Keratinocyte (primary cell): ENCODE measurements around the gene MSANTD2. TPM values are rescaled to one million over a fixed set of nuclear protein-coding genes. Genes with fewer than 3 reads are reported as not detected.

ENCODE experiments used
- DNase-seq: peaks from one replicate; pipeline ENCODE4 v3.0.0-alpha.2; 2011; ENCODE audit warnings: low read depth, missing footprints, low spot score
- FAIRE-seq: peaks from 2 replicates; lab custom pipeline; 2011; peaks lifted over from hg19 to GRCh38; lab: Jason Lieb, UNC
- H2AFZ ChIP-seq: 2 replicates; pipeline ENCODE4 v1.6.0; 2012; ENCODE audit warnings: low read length, control low read depth, inconsistent platforms; ENCODE audit not compliant: control insufficient read depth
- H3K27ac ChIP-seq: 2 replicates; pipeline ENCODE4 v1.5.1; 2011; ENCODE audit warnings: low read length; ENCODE audit not compliant: control insufficient read depth, insufficient read depth
- H3K27me3 ChIP-seq: 3 replicates; pipeline ENCODE4 v1.6.0; 2011; ENCODE audit warnings: low read length; ENCODE audit not compliant: control insufficient read depth, insufficient read depth; ENCODE audit errors: extremely low read depth
- H3K36me3 ChIP-seq, 2 experiments: 2 replicates in 1 of 2; 3 replicates in 1 of 2; pipeline ENCODE4 v1.5.1; 2011; ENCODE audit warnings: low read length in 2 of 2, mild to moderate bottlenecking in 1 of 2; ENCODE audit not compliant: control insufficient read depth in 2 of 2, insufficient read depth in 2 of 2; ENCODE audit errors: extremely low read depth in 1 of 2
- H3K4me1 ChIP-seq: 3 replicates; pipeline ENCODE4 v1.5.1; 2011; ENCODE audit warnings: low read length; ENCODE audit not compliant: control insufficient read depth, insufficient read depth; ENCODE audit errors: extremely low read depth
- H3K4me2 ChIP-seq: 3 replicates; pipeline ENCODE4 v1.6.0; 2011; ENCODE audit warnings: low read depth, low read length; ENCODE audit not compliant: control insufficient read depth, insufficient read depth; ENCODE audit errors: extremely low read depth
- H3K4me3 ChIP-seq, 3 experiments: fragments of 200-600 bp in 1 of 3; sonication (generic) in 1 of 3; 2 replicates in 2 of 3; 3 replicates in 1 of 3; pipeline ENCODE4 v1.5.1; 2011 to 2016; ENCODE audit warnings: low read length in 3 of 3, mild to moderate bottlenecking in 3 of 3, control low read depth in 2 of 3, inconsistent platforms in 1 of 3, low read depth in 1 of 3, mixed read lengths in 1 of 3, mixed run types in 1 of 3, moderate library complexity in 1 of 3; ENCODE audit not compliant: control insufficient read depth in 2 of 3, insufficient read depth in 2 of 3; ENCODE audit errors: extremely low read depth in 1 of 3
- H3K79me2 ChIP-seq: 2 replicates; pipeline ENCODE4 v1.6.0; 2012; ENCODE audit warnings: low read length; ENCODE audit not compliant: control insufficient read depth, insufficient read depth
- H3K9ac ChIP-seq: 3 replicates; pipeline ENCODE4 v1.6.0; 2011; ENCODE audit warnings: low read length; ENCODE audit not compliant: control insufficient read depth, insufficient read depth; ENCODE audit errors: extremely low read depth
- H3K9me1 ChIP-seq: 3 replicates; pipeline ENCODE4 v1.6.0; 2011; ENCODE audit warnings: low read length; ENCODE audit not compliant: control insufficient read depth, insufficient read depth; ENCODE audit errors: extremely low read depth
- H3K9me3 ChIP-seq: 2 replicates; pipeline ENCODE4 v1.5.1; 2012; ENCODE audit warnings: low read depth, low read length; ENCODE audit not compliant: control insufficient read depth
- H4K20me1 ChIP-seq: 3 replicates; pipeline ENCODE4 v1.6.0; 2011; ENCODE audit warnings: low read length; ENCODE audit not compliant: control insufficient read depth, insufficient read depth; ENCODE audit errors: extremely low read depth
- CTCF ChIP-seq, 3 experiments: IDR thresholded peaks in 1 of 3; conservative IDR thresholded peaks in 1 of 3; optimal IDR thresholded peaks in 1 of 3; 2 replicates in 2 of 3; 3 replicates in 1 of 3; pipeline versions ENCODE3 to v1.5.1; 2011; ENCODE audit warnings: low read length in 3 of 3, mild to moderate bottlenecking in 3 of 3, moderate library complexity in 2 of 3, control low read depth in 1 of 3, inconsistent platforms in 1 of 3; ENCODE audit not compliant: insufficient read depth in 2 of 3; ENCODE audit errors: extremely low read depth in 1 of 3
- EZH2 ChIP-seq: IDR thresholded peaks from one replicate; pipeline ENCODE4 v1.6.1; 2012; ENCODE audit warnings: inconsistent platforms, mild to moderate bottlenecking, low read length, moderate library complexity
- dilution Hi-C: fragments of 300-500 bp; cut with MboI; formaldehyde crosslinking; loops from one replicate; pipeline ENCODE4 v1.7.0; 2020; ENCODE audit warnings: low sequenced_read_pairs; ENCODE audit not compliant: extremely low pct_ligation_motif_present
- polyA plus RNA-seq, 5 experiments: library from polyadenylated mRNA; depleted of rRNA in 3 of 5; stranded (reverse) in 3 of 5; stranded (forward) in 1 of 5; unstranded in 1 of 5; fragments of >200 nt; gene quantifications; 1 replicate in 1 of 5; 2 replicates in 3 of 5; 3 replicates in 1 of 5; pipeline versions ENCODE4 v1.2.1 to v1.2.3, GENCODE V29; 2011 to 2012; ENCODE audit warnings: missing spikeins in 2 of 5, low read depth in 1 of 5, low replicate concordance in 1 of 5

The MSANTD2 gene
- polyA plus RNA-seq, 1 donor (not counting 4 experiments of a cell fraction or from before 2014, with no cell fraction given), result 6.6 TPM

GRCh38 chr11:124717786-124718651 is 82.2 kb downstream of the MSANTD2 start:
- H3K27me3 ChIP-seq, result peaks cover 36% of the 10 kb centered on the region
- peak overlapping the region; percentile 50 for H3K27ac ChIP-seq
- peaks cover 32% of the 10 kb centered on the region for H3K4me1 ChIP-seq
- dilution Hi-C loops, result no loop called here
- no peaks in the 10 kb centered on the region for H3K79me2 ChIP-seq
- H3K36me3 ChIP-seq, result no peaks in the 10 kb centered on the region
- no peak for DNase-seq
- H3K9ac ChIP-seq, result peak overlapping the region; percentile 37
- peak overlapping the region in 2 of 3 experiments; percentile 56 to 60 for H3K4me3 ChIP-seq
- FAIRE-seq, result no peak
- no peaks in the 10 kb centered on the region for H3K9me3 ChIP-seq
- TF ChIP-seq EZH2 (peak; percentile 62), CTCF (optimal IDR thresholded peaks at IDR 0.05 in 1 of 3, IDR thresholded peaks at IDR 0.05 in 1 of 3, conservative IDR thresholded peaks at IDR 0.05 in 1 of 3; ENCODE audit: extremely low read depth in 1 of 3, insufficient read depth in 2 of 3, low read length in 3 of 3) (no peak)
- H4K20me1 ChIP-seq, result no peaks in the 10 kb centered on the region
- H3K9me1 ChIP-seq, result no peaks in the 10 kb centered on the region
- peak overlapping the region; percentile 59 for H2AFZ ChIP-seq
- H3K4me2 ChIP-seq, result peak overlapping the region; percentile 97

GRCh38 chr11:124717421-124717785 is 82.8 kb downstream of the MSANTD2 start:
- TF ChIP-seq CTCF (optimal IDR thresholded peaks at IDR 0.05 in 1 of 3, IDR thresholded peaks at IDR 0.05 in 1 of 3, conservative IDR thresholded peaks at IDR 0.05 in 1 of 3; ENCODE audit: extremely low read depth in 1 of 3, insufficient read depth in 2 of 3, low read length in 3 of 3), result no peak
- no peak for TF ChIP-seq EZH2
- Histone ChIP-seq H3K27me3 (peaks cover 34% of the 10 kb centered on the region), H3K79me2 (no peaks in the 10 kb centered on the region), H3K4me1 (peaks cover 32% of the 10 kb centered on the region), H3K4me3 (peak overlapping the region in 2 of 3 experiments; percentile 56 to 60), H3K9me3 (no peaks in the 10 kb centered on the region), H3K9ac (peak overlapping the region; percentile 37), H4K20me1 (no peaks in the 10 kb centered on the region), H2AFZ (peak overlapping the region; percentile 59), H3K4me2 (peak overlapping the region; percentile 97), H3K36me3 (no peaks in the 10 kb centered on the region), H3K9me1 (no peaks in the 10 kb centered on the region), H3K27ac (peak overlapping the region; percentile 50)
- FAIRE-seq (peak; percentile 94), DNase-seq (peak; percentile 32)
- dilution Hi-C loops, result no loop called here
